ENCODE measurements around the gene LMF1.

LMF1 gene

GRCh38 chr16:1007284-1007850, 36.6 kb upstream of the LMF1 start:
- Histone ChIP-seq H4K20me1 (ENCODE audit: insufficient read depth, low read length) (no peaks in the 10 kb centered on the region), H2AFZ (ENCODE audit: low read depth, low read length) (no peak overlapping the region), H3K79me2 (ENCODE audit: low read length) (no peaks in the 10 kb centered on the region), H3K4me3 (ENCODE audit: low read length) (no peak overlapping the region), H3K4me2 (ENCODE audit: low read length) (no peak overlapping the region), H3K27me3 (ENCODE audit: low read depth, low read length) (peaks cover 4% of the 10 kb centered on the region; the same call in 1 of the 2 replicates), H3K9me3 (ENCODE audit: insufficient read depth, low read length) (no peaks in the 10 kb centered on the region), H3K27ac (ENCODE audit: low read length) (no peak overlapping the region), H3K36me3 (replicated peaks; ENCODE audit: low read depth, low read length) (no peaks in the 10 kb centered on the region), H3K9ac (ENCODE audit: low read length) (no peak overlapping the region), H3K4me1 (ENCODE audit: low read length) (peaks cover 19% of the 10 kb centered on the region)
- TF ChIP-seq EZH2phosphoT487 (IDR thresholded peaks at IDR 0.05; ENCODE audit: low read depth): no peak
- TF ChIP-seq, protein P1, sequence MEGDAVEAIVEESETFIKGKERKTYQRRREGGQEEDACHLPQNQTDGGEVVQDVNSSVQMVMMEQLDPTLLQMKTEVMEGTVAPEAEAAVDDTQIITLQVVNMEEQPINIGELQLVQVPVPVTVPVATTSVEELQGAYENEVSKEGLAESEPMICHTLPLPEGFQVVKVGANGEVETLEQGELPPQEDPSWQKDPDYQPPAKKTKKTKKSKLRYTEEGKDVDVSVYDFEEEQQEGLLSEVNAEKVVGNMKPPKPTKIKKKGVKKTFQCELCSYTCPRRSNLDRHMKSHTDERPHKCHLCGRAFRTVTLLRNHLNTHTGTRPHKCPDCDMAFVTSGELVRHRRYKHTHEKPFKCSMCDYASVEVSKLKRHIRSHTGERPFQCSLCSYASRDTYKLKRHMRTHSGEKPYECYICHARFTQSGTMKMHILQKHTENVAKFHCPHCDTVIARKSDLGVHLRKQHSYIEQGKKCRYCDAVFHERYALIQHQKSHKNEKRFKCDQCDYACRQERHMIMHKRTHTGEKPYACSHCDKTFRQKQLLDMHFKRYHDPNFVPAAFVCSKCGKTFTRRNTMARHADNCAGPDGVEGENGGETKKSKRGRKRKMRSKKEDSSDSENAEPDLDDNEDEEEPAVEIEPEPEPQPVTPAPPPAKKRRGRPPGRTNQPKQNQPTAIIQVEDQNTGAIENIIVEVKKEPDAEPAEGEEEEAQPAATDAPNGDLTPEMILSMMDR (IDR thresholded peaks at IDR 0.05; ENCODE audit: low read depth, low read length): no peak

DNA sequence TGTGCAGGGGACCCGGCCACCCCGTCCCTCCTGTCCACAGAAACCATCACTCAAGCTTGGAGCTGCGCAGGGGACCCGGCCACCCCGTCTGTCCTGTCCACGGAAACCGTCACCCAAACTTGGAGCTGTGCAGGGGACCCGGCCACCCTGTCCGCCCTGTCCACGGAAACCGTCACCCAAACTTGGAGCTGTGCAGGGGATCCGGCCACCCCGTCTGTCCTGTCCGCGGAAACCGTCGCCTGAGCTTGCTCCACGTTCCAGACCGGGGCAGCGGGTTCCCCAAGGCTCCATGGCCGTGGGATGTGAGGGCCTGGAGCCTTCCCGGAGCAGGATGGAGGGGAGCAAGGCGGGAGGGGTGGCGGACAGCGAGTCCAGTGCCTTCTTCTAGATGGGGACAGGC, 36.0 kb upstream of the LMF1 start:
- H3K27me3 ChIP-seq (ENCODE audit: low read depth, low read length): peaks cover 4% of the 10 kb centered on the region; the same call in 1 of the 2 replicates
- no peaks in the 10 kb centered on the region for H3K36me3 ChIP-seq (replicated peaks; ENCODE audit: low read depth, low read length)
- H3K9ac ChIP-seq (ENCODE audit: low read length): no peak overlapping the region
- H3K4me1 ChIP-seq (ENCODE audit: low read length): peaks cover 19% of the 10 kb centered on the region
- H4K20me1 ChIP-seq (ENCODE audit: insufficient read depth, low read length): no peaks in the 10 kb centered on the region
- no peak for TF ChIP-seq EZH2phosphoT487 (IDR thresholded peaks at IDR 0.05; ENCODE audit: low read depth)
- TF ChIP-seq, protein P1 (IDR thresholded peaks at IDR 0.05; ENCODE audit: low read depth, low read length): no peak
- H3K4me3 ChIP-seq (ENCODE audit: low read length): no peak overlapping the region
- no peak overlapping the region for H2AFZ ChIP-seq (ENCODE audit: low read depth, low read length)
- no peak overlapping the region for H3K27ac ChIP-seq (ENCODE audit: low read length)
- H3K9me3 ChIP-seq (ENCODE audit: insufficient read depth, low read length): no peaks in the 10 kb centered on the region
- no peak overlapping the region for H3K4me2 ChIP-seq (ENCODE audit: low read length)
- no peaks in the 10 kb centered on the region for H3K79me2 ChIP-seq (ENCODE audit: low read length)

- TF ChIP-seq, protein P1 (IDR thresholded peaks at IDR 0.05; ENCODE audit: low read depth, low read length): no peak
- TF ChIP-seq EZH2phosphoT487 (IDR thresholded peaks at IDR 0.05; ENCODE audit: low read depth): no peak
- no peaks in the 10 kb centered on the region for H3K79me2 ChIP-seq (ENCODE audit: low read length)
- H3K36me3 ChIP-seq (replicated peaks; ENCODE audit: low read depth, low read length): no peaks in the 10 kb centered on the region
- H3K4me2 ChIP-seq (ENCODE audit: low read length): peak overlapping the region; percentile 45
- H3K27me3 ChIP-seq (ENCODE audit: low read depth, low read length): peaks cover 14% of the 10 kb centered on the region
- no peak overlapping the region for H3K4me3 ChIP-seq (ENCODE audit: low read length)
- peaks cover 19% of the 10 kb centered on the region for H3K4me1 ChIP-seq (ENCODE audit: low read length)
- H3K27ac ChIP-seq (ENCODE audit: low read length): no peak overlapping the region
- H3K9ac ChIP-seq (ENCODE audit: low read length): no peak overlapping the region
- no peak overlapping the region for H2AFZ ChIP-seq (ENCODE audit: low read depth, low read length)
- H4K20me1 ChIP-seq (ENCODE audit: insufficient read depth, low read length): no peaks in the 10 kb centered on the region
- no peaks in the 10 kb centered on the region for H3K9me3 ChIP-seq (ENCODE audit: insufficient read depth, low read length)
Measured at GRCh38 chr16:1005286-1005685, 34.5 kb upstream of the LMF1 start.

- Histone ChIP-seq H3K9ac (ENCODE audit: low read length) (no peak overlapping the region), H3K4me3 (ENCODE audit: low read length) (no peak overlapping the region), H3K27ac (ENCODE audit: low read length) (no peak overlapping the region), H3K36me3 (replicated peaks; ENCODE audit: low read depth, low read length) (no peaks in the 10 kb centered on the region), H3K4me2 (ENCODE audit: low read length) (0 out of 2 replicates have a peak overlapping the region, but pooled peaks have one; percentile 3), H3K27me3 (ENCODE audit: low read depth, low read length) (peaks cover 18% of the 10 kb centered on the region), H2AFZ (ENCODE audit: low read depth, low read length) (no peak overlapping the region), H3K9me3 (ENCODE audit: insufficient read depth, low read length) (no peaks in the 10 kb centered on the region), H3K4me1 (ENCODE audit: low read length) (peaks cover 19% of the 10 kb centered on the region), H3K79me2 (ENCODE audit: low read length) (no peaks in the 10 kb centered on the region), H4K20me1 (ENCODE audit: insufficient read depth, low read length) (no peaks in the 10 kb centered on the region)
- no peak for TF ChIP-seq EZH2phosphoT487 (IDR thresholded peaks at IDR 0.05; ENCODE audit: low read depth)
- TF ChIP-seq, protein P1 (IDR thresholded peaks at IDR 0.05; ENCODE audit: low read depth, low read length): no peak
Measured at GRCh38 chr16:1003391-1004347, 32.9 kb upstream of the LMF1 start.
